Peyer's patch (tissue), 4 donors: ENCODE measurements around the gene IGFBP5.

Source experiments
- POLR2A ChIP-seq, 2 donors: fragments of 450-650 bp; IDR thresholded peaks; one replicate each; pipeline ENCODE4 v1.5.1; 2017; ENCODE audit warnings: antibody characterized with exemption in 2 of 2, mild to moderate bottlenecking in 2 of 2, moderate library complexity in 2 of 2
- TF ChIP-seq, protein P1 (sequence below), 6 experiments: fragments of 450-650 bp in 4 of 6; fragments of 200-600 bp in 2 of 6; sonication (generic) in 1 of 6; IDR thresholded peaks; one replicate each; pipeline ENCODE4 v1.5.1; 2017 to 2019; ENCODE audit warnings: antibody characterized with exemption in 6 of 6, mild to moderate bottlenecking in 3 of 6, moderate library complexity in 1 of 6

DNA sequence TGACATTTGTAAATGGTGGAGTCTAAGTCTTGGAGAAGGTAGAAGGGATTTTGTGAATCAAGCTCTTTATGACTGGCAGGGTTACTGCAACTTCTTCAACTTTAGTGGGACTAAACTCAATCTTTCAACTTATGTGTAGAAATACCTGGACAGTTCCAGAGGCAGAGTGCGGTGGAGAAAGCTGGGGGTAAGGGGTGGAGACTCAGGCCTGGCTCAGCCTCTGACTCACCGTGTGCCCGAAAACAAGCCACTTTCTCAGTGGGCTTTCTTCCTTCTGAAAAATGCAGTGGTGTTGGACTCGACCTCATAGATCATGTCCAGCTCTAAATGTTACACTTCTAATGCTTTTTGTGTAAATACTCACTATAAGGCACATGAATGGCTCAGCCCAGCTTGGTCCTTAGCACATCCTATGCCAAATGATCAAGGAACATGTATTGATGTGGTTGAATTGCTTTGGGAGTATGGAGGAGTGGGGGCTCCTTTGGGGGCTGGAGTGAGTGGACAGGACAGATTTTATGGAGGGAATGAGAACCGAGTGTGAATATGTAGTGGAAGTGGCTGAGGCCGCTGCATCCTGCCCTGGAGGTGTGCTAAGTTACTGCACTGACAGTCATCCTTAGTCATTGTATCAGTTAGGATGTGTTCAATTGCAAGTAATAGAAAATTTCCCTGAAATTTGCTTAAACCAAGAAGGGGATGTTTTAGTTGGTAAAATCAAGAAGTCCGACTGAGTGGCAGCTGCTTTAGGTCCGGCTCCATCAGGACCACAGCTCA lies 32.2 kb upstream of the IGFBP5 start:
- TF ChIP-seq, protein P1, sequence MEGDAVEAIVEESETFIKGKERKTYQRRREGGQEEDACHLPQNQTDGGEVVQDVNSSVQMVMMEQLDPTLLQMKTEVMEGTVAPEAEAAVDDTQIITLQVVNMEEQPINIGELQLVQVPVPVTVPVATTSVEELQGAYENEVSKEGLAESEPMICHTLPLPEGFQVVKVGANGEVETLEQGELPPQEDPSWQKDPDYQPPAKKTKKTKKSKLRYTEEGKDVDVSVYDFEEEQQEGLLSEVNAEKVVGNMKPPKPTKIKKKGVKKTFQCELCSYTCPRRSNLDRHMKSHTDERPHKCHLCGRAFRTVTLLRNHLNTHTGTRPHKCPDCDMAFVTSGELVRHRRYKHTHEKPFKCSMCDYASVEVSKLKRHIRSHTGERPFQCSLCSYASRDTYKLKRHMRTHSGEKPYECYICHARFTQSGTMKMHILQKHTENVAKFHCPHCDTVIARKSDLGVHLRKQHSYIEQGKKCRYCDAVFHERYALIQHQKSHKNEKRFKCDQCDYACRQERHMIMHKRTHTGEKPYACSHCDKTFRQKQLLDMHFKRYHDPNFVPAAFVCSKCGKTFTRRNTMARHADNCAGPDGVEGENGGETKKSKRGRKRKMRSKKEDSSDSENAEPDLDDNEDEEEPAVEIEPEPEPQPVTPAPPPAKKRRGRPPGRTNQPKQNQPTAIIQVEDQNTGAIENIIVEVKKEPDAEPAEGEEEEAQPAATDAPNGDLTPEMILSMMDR (IDR thresholded peaks at IDR 0.05) = no peak
- no peak for TF ChIP-seq POLR2A (IDR thresholded peaks at IDR 0.05)
